DMS153 treated with DMSO at 0.1 percent for 48 hours (cell line): ENCODE data around the gene ASB16.
"Not testable (repeated sequence)": the region's sequence is repeated elsewhere in the genome, so short reads cannot be mapped to it uniquely, and the experiment has no call there.

Source experiments
- DNase-seq: peaks from one replicate; lab custom pipeline; 2025; ENCODE audit not compliant: unreplicated experiment; lab: John Stamatoyannopoulos, UW

The ASB16 gene, protein sequence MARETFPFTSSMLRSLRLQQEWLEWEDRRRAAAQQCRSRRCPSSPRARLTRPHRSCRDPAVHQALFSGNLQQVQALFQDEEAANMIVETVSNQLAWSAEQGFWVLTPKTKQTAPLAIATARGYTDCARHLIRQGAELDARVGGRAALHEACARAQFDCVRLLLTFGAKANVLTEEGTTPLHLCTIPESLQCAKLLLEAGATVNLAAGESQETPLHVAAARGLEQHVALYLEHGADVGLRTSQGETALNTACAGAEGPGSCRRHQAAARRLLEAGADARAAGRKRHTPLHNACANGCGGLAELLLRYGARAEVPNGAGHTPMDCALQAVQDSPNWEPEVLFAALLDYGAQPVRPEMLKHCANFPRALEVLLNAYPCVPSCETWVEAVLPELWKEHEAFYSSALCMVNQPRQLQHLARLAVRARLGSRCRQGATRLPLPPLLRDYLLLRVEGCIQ

DNA sequence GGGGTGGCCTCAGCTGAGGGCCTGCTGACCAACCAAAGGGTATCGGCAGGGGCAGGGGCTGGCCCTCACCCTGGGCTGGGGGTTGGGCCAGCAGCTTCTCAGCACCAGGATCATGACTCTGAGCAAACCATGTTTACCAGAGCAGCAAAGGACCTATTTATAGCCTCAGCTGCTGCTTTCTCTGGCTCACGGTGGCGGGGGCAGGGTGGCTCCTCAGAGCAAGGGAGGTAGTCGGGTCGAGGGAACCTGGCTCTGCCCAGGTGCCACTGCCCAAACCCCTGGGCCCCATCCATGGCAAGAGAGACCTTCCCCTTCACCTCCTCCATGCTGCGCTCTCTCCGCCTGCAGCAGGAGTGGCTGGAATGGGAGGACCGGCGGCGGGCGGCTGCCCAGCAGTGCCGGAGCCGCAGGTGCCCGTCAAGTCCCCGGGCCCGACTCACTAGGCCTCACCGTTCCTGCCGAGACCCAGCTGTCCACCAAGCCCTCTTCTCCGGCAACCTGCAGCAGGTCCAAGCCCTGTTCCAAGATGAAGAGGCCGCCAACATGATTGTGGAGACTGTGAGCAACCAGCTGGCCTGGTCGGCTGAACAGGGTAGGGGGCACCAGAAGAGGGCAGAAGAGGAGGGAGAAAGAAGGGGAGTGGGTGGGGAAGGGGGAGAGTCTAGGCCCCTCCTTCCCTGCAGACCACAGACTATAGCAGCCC, at the start of gene ASB16:
ASB16 (plus strand) TSS at position 206 of the 703 bp plus-strand sequence; CDS start at position 292, 86 bp downstream.
- peak; percentile 74 for DNase-seq

DNA sequence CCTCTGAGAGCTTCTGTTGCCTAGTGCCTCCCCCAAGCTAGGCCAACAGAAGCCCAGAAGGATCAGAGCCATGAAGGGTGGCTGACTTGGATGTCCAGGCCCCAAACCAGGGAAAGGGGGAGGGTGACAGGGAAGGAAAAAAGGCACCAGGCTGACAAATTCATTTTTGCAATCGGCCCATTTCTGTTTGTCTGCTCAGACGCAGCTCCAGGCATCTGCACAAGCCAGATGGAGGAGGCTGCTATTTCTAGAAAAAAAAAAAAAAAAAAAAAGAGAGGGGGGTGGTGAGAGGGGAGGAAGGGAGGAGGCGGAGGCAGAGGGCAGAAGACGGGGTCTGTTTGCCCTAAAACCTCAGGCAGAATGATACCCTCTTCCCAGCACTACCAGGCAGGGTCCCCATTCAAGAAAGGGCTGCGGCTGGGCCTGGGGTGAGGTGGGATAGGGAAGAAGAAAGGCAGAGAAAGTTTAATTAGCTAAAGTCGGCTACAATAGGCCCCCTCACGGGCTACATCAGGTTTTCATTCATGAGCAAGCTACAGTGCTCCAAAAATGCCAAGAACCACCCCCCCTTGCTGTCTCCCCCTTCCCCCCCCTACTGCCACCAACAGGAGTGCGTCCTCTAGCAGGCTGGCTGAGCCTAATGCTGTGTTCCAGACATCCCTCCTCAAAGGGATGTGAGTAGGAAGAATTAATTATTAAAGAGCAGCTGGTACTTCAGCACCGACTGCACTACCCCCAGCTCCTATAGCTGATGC, 49.5 kb upstream of the ASB16 start:
- DNase-seq = no peak

DNA sequence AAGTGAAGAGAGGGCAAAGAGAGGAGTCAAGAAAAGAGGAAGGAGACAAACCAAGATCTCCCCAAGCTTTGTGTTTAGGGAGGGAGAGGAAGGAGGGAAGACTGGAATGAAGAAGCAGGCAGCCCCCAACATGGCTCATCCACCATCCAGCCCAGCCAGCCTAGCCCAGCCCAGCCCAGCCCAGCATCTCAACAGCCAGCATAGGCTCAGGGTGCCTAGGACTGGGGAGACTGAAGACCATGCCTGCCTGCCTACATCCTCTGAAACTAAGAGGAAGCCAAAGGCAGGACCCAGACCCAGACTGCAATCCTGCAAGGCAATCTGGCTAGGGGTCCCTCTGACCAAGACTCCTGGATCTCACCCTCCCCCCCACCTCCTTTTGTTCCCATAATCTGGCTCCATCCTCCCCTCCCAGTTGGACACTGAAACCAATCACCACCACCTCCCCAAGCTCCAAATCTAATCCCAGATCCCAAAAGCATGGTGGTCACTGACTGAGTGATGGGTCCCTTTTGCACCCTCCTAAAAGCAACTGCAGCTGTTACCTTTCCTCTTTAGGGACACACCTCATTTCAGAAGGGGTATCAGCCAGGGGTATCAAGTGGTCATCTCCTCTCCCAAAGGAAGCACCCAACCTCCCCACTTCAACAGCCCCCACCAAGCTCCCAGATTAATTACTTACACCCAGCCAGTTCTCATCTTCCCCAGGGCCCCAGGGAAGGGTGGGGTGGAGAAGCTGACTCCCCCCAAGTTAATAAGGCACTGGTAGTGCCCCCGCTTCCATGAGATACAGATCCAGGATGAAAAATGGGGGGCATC, 48.3 kb upstream of the ASB16 start:
- no peak for DNase-seq

DNA sequence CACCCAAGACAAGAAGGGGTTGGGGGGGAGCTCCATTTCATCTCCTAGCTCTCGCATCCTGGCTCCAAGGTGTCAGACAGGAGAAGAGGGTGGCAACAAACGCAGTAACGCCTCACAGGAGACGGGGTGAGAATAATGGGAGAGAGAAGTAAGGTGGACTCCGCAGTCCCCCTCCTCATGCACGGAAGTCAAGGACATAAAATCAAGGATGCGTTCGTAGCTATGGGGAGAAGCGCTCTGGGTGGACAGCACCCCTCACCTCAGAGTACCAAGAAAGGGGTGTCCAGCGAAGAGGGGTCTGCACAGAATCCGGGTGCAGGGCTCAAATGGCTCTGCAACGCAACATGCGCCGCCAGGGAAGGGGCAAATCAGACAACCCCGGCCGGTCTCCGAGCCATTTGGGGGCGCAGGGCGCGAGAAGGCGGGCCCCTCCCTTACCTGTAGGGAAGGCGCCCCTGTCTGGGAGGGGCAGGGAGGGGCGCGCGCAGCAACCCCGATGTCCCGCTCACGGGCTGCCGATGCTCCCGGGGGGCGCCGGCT, 47.6 kb upstream of the ASB16 start:
- DNase-seq = no peak

DNA sequence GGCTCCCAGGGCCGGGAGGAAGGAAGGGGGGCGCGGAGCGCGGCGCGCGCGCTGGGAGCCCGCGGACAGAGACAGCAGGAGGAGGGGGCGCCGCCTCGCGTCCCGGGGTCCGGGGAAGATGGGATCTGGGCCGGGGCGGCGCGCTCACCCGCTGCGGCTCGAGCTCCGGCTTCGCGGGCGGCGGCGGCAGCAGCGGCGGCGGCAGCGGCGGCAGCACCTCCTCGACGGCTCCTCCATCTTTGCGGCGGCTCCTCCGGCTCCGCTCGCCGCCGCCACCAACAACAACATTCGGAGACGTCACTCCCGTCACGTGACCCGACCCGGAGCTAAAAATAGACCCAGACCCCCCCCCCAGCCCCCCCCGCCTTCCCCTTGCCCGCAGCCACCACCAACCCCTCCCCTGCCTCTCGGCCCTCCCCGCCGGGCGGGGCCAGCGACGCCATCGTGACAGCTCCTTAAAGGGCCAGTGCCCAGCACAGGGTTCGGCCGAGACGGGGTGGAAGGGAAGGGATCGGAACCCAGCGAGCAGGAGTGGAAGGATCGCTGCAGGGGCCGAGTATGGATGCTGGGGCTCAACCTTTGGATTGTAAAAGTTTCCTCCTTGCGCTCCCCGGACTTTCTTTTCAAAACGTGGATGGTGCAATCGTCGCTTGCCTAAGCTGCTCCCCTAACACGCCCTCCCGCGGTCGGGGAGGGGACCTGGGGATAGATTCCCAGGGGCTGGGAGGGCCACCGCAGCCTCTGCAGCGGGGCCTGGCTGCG, 47.0 kb upstream of the ASB16 start, which contains the start of gene HDAC5:
HDAC5 (minus strand) TSS at position 286 of the 762 bp plus-strand sequence. CDS start 6,126 bp downstream, outside the sequence.
- peak; percentile 92 for DNase-seq

DNA sequence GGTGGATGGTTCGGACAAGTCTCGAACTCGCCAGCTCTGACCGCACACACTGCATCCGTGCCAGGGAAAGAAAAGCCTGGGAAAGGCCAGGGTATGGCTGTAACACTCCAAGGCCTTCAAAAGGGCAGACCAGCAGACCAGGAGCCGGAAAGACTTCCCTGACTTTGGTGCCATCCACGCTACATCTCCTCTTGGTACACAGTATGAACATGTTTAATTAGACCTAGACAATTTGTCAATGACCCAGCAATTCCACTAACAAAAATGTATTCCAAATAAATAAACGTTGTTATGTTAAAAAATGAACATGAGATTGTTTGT, 46.4 kb upstream of the ASB16 start:
- DNase-seq = no peak

DNA sequence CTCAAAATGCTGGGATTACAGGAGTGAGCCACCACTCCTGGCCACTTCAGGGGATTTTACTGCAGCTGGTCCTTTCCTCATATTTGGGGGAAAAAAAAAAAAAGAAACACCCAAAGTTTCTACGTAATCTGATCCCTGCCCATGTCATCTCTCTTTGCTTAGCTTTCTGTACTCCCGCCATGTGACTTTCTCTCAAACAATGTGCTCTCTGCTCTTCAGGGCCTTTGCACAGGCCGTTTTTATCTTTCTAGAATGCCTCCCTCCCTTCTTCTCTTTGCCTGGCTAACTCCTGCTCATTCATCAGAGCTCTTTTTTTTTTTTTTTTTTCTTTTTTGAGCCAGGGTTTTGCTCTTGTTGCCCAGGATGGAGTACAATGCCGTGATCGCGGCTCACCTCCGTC, 42.1 kb upstream of the ASB16 start:
- DNase-seq = no peak

DNA sequence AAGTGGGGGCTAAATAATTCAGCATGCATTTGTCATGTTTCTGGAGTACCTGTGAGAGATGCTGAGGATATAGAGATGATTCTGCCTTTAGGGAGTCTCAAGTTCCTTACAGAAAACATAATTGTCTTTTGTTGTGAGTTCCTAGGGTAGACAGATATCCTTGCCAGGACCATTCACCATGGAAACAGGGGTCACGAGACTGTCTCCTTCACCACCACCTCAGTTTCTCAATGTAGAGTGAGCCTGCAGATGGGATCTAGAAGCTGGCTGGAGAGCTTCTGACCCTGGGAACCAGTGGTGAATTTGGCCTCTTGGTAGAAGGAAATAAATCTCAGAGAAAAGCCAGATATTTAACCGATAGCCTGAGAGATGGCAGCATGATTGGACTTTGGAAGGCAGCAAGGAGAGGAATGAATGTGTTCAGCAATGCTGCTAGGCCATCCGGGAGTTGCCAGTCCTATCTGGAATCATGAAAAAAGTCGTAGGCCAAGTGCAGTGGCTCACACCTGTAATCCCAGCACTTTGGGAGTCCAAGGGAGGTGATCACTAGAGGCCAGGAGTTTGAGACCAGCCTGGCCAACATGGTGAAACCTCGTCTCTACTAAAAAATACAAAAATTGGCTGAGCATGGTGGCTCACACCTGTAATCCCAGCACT, 39.7 kb upstream of the ASB16 start:
- DNase-seq = no peak

DNA sequence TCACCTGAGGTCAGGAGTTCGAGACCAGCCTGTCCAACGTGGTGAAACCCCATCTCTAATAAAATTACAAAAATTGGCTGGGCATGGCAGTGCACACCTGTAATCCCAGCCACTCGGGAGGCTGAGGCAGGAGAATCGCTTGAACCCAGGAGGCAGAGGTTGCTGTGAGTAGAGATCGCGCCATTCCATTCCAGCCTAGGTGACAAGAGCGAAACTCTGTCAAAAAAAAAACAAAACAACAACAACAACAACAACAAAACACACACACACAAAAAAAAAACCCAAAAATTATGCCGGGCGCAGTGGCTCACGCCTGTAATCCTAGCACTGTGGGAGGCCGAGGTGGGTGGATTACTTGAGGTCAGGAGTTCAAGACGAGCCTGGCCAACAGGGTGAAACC, 39.1 kb upstream of the ASB16 start:
- not testable (repeated sequence) for DNase-seq

DNA sequence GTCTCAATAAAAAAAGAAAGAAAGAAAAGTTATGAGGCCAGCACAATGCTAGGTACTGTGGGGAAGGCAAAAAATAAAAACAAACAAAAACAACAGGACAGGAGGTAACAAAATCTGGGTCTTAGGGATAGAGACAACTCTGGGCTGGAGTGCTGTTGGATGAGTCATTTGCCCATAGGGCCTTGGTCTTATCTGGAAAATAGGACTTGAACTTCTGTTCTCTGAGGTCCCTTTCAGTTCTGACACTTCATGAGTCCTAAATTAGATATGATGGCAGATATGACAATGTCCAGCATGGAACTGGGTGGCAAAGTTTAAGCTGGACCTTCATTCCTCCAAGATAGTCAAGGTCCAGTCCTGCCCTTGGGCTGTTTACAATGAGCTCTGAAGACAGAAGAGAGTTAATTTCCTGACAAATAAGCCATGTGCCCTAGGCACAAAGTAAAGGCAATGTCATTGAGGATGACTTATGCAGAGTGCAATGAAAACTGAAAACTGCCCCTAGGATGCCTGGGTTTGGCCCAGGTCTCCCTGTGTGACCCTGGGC, 38.2 kb upstream of the ASB16 start:
- DNase-seq = no peak

DNA sequence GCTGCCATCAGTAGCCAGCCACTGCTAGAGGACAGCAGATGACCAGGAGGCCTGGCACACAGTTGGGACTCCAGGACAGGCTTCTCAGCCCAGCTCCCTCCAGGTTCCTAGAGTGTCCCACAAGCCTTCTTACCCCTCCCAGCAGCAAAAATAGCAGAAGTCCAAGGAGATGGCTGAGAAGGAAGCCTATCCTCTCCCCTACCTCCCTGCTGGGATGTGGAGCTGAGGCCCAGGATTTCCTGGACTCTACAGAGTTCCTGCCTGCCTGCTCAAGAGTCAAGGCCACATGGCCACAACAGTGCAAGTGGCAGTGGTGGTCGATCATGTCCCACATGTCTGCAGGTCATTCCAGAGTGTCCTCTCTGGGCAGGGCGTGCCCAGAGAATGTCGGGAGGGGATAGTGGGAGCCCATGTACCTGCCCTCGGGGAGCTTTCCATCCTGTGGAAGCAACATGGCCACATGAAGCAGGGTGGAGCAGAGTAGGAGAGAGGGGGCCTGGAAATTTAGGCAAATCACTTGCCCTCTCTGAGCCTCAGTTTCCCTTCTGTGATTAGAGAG, 36.5 kb upstream of the ASB16 start:
- no peak for DNase-seq

DNA sequence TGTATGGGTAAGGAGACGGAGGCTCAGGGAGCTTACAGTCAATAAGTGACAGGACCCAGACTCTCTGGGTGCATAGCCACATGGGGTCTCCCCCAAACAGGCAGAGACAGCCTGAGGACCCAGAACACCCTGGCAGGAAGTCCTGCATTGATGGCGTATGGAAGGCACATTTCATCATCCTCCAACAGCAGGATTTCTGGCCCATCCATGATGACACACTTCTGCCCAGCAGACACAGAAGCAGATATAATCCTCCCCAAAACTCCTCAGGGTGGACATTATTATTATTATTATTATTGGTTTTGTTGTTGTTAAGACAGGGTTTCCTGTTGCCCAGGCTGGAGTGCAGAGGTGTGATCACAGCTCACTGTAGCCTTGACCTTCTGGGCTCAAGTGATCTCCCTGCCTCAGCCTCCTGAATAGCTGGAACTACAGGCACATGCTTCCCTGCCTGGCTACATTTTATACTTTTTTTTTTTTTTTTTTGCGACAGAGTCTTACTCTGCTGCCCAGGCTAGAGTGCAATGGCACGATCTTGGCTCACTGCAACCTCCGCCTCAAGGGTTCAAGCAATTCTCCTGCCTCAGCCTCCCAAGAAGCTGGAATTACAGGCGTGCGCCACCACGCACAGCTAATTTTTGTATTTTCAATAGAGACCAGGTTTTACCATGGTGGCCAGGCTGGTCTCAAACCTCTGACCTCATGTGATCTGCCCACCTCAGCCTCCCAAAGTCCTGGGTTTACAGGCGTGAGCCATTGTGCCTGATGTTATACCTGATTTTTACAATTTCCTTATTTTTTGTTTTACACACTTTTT, 35.5 kb upstream of the ASB16 start:
- no peak for DNase-seq

DNA sequence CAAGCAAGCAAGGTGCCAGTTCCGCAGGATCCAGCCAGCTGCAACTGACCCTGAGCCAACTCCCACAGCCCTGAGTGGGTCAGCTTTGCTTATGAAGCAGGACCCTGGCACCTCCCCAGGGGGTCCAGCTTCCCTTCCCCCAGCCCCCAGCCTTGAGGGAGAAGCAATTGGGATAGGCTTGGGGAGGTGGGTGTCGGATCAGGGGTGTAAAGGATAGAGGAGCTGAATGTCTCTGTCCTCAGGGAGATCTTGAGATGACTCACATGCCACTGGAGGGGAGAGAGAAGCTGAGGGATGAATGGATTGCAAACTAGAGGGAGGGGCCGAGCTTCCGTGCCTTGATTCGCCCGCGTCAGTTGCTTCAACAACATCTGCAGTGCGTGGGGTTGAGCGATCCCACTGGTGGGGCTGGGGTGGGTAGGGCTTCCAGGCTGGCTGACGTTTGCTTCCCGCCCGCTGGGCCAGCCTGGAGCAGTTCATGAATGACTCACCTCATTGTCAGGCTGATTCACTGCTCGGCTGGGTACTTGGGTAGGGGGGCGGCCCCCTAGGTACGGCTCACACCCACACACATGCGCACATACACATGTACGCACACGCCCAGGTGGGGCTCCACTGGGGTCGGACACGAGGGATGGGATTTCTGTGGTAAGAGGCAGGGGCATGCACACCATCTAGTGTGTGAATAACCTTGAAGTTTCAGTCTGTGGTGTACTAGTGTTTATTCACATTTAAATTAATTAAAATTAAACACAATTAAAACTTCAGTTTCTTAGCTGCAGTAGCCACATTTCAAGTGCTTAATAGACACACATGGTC, 32.4 kb upstream of the ASB16 start:
- DNase-seq = peak; percentile 16

DNA sequence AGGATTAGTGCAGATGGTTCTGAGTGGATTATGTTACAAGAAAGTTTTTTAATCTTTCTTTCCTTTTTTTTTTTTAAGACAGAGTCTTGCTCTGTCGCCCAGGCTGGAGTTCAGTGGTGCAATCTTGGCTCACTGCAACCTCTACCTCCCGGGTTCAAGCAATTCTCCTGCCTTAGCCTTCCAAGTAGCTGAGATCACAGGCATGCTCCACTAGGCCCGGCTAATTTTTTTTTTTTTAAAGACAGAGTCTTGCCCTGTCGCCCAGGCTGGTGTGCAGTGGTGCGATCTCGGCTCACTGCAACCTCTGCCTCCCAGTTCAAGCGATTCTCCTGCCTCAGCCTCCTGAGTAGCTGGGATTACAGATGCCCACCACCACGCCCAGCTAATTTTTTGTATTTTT, 26.6 kb upstream of the ASB16 start:
- DNase-seq = not testable (repeated sequence)

DNA sequence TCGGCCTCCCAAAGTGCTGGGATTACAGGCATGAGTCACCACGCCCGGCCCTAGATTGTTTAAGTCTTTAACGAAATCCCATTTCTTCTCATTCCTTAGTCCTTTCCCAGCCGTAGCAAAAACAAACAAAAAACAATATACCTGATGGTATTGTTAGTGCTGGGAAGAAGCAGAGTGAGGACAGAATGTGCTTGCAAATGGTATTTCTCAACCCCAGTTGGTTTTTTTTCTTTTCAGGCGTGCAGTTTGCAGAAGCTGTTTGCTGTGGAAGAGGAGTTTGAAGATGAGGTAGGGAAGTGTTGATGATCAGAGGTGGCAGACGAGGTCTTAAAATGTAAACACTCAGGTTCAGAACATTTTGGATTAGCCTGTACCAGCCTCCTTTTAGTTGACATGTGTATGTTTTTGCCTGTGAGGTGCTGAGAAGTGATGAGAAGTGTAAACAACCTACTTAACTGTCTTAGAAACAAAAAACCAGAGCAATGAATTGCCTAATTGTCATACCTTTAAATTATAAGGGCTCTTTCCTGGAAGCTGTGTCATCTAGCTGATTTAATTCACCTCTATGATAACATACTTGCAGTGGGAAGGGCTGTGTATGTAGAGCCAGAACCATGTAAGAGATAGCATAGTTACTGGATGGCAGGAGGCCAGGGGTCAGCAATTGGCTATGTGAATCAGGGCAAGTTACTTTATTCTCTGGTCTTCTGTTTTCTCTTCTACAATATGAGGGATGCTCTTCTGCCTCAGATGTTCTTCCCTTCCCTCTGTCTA, 25.4 kb upstream of the ASB16 start:
- no peak for DNase-seq
